Kidney (tissue), 22 donors: ENCODE data around the gene DUSP8. TPM values are rescaled to one million over a fixed set of nuclear protein-coding genes. Genes with fewer than 3 reads are reported as not detected.

Experiments
- DNase-seq, 5 donors: peaks; one replicate each; pipeline ENCODE4 v3.0.0-alpha.2; 2013 to 2020
- FAIRE-seq: peaks from 2 replicates; lab custom pipeline; 2012; peaks lifted over from hg19 to GRCh38; lab: Jason Lieb, UNC
- H3K27ac ChIP-seq, 2 donors: one replicate each; pipeline ENCODE4 v1.7.0; 2013; ENCODE audit warnings: low read depth in 2 of 2, low read length in 2 of 2, inconsistent platforms in 1 of 2
- H3K27me3 ChIP-seq: one replicate; pipeline ENCODE4 v1.7.1; 2013; ENCODE audit warnings: low read length, inconsistent platforms; ENCODE audit not compliant: control insufficient read depth, insufficient read depth
- H3K36me3 ChIP-seq, 3 donors: one replicate each; pipeline versions ENCODE4 v1.7.0 to v1.7.1; 2013; ENCODE audit warnings: low read length in 3 of 3, control low read depth in 1 of 3, inconsistent platforms in 1 of 3; ENCODE audit not compliant: insufficient read depth in 3 of 3, control insufficient read depth in 2 of 3
- H3K4me1 ChIP-seq, 3 donors: one replicate each; pipeline versions ENCODE4 v1.7.0 to v1.7.1; 2013; ENCODE audit warnings: low read length in 3 of 3, inconsistent platforms in 1 of 3, low read depth in 1 of 3; ENCODE audit not compliant: control insufficient read depth in 2 of 3, insufficient read depth in 2 of 3
- H3K4me3 ChIP-seq, 3 donors: one replicate each; pipeline versions ENCODE4 v1.7.0 to v1.8.1; 2013; ENCODE audit warnings: low read length in 3 of 3, control low read depth in 1 of 3, inconsistent platforms in 1 of 3
- H3K9ac ChIP-seq, 3 donors: one replicate each; pipeline versions ENCODE4 v1.7.0 to v1.7.1; 2013; ENCODE audit warnings: low read length in 3 of 3, control low read depth in 1 of 3, inconsistent platforms in 1 of 3
- H3K9me3 ChIP-seq, 3 donors: one replicate each; pipeline versions ENCODE4 v1.7.0 to v1.7.1; 2013; ENCODE audit warnings: low read length in 3 of 3, control low read depth in 1 of 3, inconsistent platforms in 1 of 3; ENCODE audit not compliant: control insufficient read depth in 2 of 3, insufficient read depth in 1 of 3
- CTCF ChIP-seq: IDR thresholded peaks from 3 replicates; pipeline ENCODE4 v1.5.1; 2012; ENCODE audit warnings: mild to moderate bottlenecking, moderate library complexity, borderline replicate concordance; ENCODE audit not compliant: insufficient read depth; ENCODE audit errors: extremely low read depth
- intact Hi-C: fragments of 100-400 bp; cut with DNase I; formaldehyde crosslinking; loops from one replicate; pipeline ENCODE4 v1.11.1; 2022
- long read RNA-seq, 10 donors: library from polyadenylated mRNA in 1 of 10; unstranded in 1 of 10; transcript quantifications; one replicate each; pipeline ENCODE4 v2.0.0 and lab custom pipeline, GENCODE V29; 2021 to 2026
- polyA plus RNA-seq: library from polyadenylated mRNA; stranded (reverse); fragments of 350-450 nt; fragmentation: Illumina TruSeq; extraction: RNeasy Lipid Tissue Mini Kit (QIAGEN cat#74804); gene quantifications from one replicate; pipeline ENCODE4 v1.2.3, GENCODE V29; 2014; ENCODE audit warnings: low read depth, low replicate concordance; ENCODE audit not compliant: insufficient read depth
- total RNA-seq: library from RNA; stranded (reverse); fragmentation: NEBNext Ultra II Directional; extraction: Animal tissue kit (Norgen Biotek cat#: 25700); gene quantifications from one replicate; pipeline ENCODE4 v1.2.1, GENCODE V29; 2021
- donor health status: control.
- donor health status: control.
- donor health status: control.
- donor health status: control.
- donor health status: control.
- donor health status: DM: yes; HTN: yes; CAD: no.
- donor health status: Normal renal cell carcinoma (clear cell type).

Gene DUSP8
- 9.1 TPM for total RNA-seq
- 1.9 TPM for polyA plus RNA-seq
- long read RNA-seq, donor 1, full-length matches to known transcripts = 1 of 1 reads
- long read RNA-seq, donor 1, partial matches to known transcripts = 0 of 1 reads
- long read RNA-seq, donor 1, other reads (novel, unspliced or antisense) = 0 of 1 reads
- long read RNA-seq, donor 2 = 0 reads
- long read RNA-seq, donor 3, full-length matches to known transcripts = 1 of 1 reads
- long read RNA-seq, donor 3, partial matches to known transcripts = 0 of 1 reads
- long read RNA-seq, donor 3, other reads (novel, unspliced or antisense) = 0 of 1 reads
- long read RNA-seq, donor 4 = 0 reads
- long read RNA-seq, donor 5 = 0 reads
- long read RNA-seq, donor 6, full-length matches to known transcripts = 2 of 2 reads
- long read RNA-seq, donor 6, partial matches to known transcripts = 0 of 2 reads
- long read RNA-seq, donor 6, other reads (novel, unspliced or antisense) = 0 of 2 reads
- long read RNA-seq, donor 7, full-length matches to known transcripts = 2 of 17 reads
- long read RNA-seq, donor 7, partial matches to known transcripts = 7 of 17 reads
- long read RNA-seq, donor 7, other reads (novel, unspliced or antisense) = 8 of 17 reads
- long read RNA-seq, donor 8, full-length matches to known transcripts = 1 of 1 reads
- long read RNA-seq, donor 8, partial matches to known transcripts = 0 of 1 reads
- long read RNA-seq, donor 8, other reads (novel, unspliced or antisense) = 0 of 1 reads
- long read RNA-seq, donor 9 = 0 reads
- long read RNA-seq, donor 10 = 0 reads

- H3K27me3 ChIP-seq = no peaks in the 10 kb centered on the region
- peak within 1 kb of the TSS in 1 of 3 donors; percentile 53 for H3K4me3 ChIP-seq
- H3K9me3 ChIP-seq = no peaks in the 10 kb centered on the region
- FAIRE-seq = no peak
- H3K4me1 ChIP-seq = peaks cover 0 to 19% (median 0%) of the 10 kb centered on the region in 3 donors
- intact Hi-C loops = no loop called here
- peak; percentile 81 to 96 (median 92) for DNase-seq
- TF ChIP-seq CTCF = no peak
- H3K36me3 ChIP-seq = no peaks in the 10 kb centered on the region
- peak within 1 kb of the TSS in 1 of 2 donors; percentile 57 for H3K27ac ChIP-seq
- H3K9ac ChIP-seq = peak within 1 kb of the TSS in 2 of 3 donors; percentile 69 to 73
These were observed at the start of gene DUSP8 for GRCh38 chr11:1572197-1573076. Gene DUSP8, minus strand, starts transcription at chr11:1572271. Its CDS starts 6,445 bp downstream, at chr11:1565826.

GRCh38 chr11:1619449-1619848, 47.4 kb upstream of the DUSP8 start:
- intact Hi-C loops = no loop called here
- Histone ChIP-seq H3K27ac (no peak overlapping the region), H3K9me3 (peaks cover 0 to 1% (median 0%) of the 10 kb centered on the region in 3 donors), H3K4me1 (no peaks in the 10 kb centered on the region), H3K4me3 (no peak overlapping the region), H3K9ac (no peak overlapping the region), H3K36me3 (no peaks in the 10 kb centered on the region), H3K27me3 (no peaks in the 10 kb centered on the region)
- DNase-seq (peak in 3 of 5 donors; percentile 41 to 67 (median 45)), FAIRE-seq (no peak)
- no peak for TF ChIP-seq CTCF

- peak in 1 of 5 donors; percentile 17 for DNase-seq
- FAIRE-seq = no peak
- Histone ChIP-seq H3K9ac (no peak overlapping the region), H3K4me1 (no peaks in the 10 kb centered on the region), H3K4me3 (no peak overlapping the region), H3K36me3 (no peaks in the 10 kb centered on the region), H3K27me3 (no peaks in the 10 kb centered on the region), H3K9me3 (peaks cover 0 to 1% (median 0%) of the 10 kb centered on the region in 3 donors), H3K27ac (no peak overlapping the region)
- no peak for TF ChIP-seq CTCF
- intact Hi-C loops = no loop called here
These were observed 46.2 kb upstream of the DUSP8 start for GRCh38 chr11:1618231-1618630.
